Epidermal melanocyte (primary cell): ENCODE data around the gene BEX3.
"Not testable (repeated sequence)": the region's sequence is repeated elsewhere in the genome, so short reads cannot be mapped to it uniquely, and the experiment has no call there.

Experiments
- DNase-seq: peaks from one replicate; pipeline ENCODE4 v3.0.0; 2011; ENCODE audit warnings: low spot score; ENCODE audit not compliant: insufficient read length

BEX3 gene

DNA sequence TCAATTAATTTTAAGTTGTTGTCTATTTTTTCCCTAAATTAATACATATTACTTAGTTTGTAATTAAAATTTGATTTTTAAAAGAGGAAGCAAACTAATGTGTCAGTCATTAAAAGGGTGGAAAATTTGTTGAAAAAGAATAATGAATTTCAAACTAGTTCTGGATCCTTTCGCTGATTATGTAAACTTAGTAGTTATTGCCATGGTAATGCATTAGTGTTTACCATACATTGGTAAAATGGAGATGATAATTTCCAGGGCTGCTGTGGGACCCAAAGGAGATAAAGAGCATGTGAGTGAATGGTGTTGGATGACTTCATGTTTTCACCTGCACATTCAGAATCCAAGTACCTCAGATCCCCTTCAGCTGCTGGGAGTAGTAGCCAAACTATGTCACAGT is 6.5 kb downstream of the BEX3 start:
- no peak for DNase-seq

DNA sequence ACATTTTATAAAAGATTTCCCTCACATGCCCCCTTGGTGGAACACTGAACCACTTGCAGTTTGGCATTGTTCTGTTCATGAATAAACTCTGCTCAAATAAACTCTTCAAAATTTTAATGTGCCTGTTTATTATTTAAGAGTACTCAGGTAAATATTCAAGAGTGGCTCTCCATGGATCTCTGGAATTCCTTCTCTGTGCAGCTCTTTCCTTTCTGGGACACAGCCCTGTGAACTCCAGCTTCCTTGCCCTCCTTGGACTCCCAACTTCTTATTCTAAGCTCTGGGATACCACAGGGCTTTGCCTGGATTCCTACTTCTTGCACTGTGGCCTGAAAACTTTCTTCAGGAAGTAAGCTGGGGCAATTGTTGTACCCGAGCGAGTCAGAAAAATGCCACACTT is 8.3 kb downstream of the BEX3 start:
- DNase-seq: no peak

DNA sequence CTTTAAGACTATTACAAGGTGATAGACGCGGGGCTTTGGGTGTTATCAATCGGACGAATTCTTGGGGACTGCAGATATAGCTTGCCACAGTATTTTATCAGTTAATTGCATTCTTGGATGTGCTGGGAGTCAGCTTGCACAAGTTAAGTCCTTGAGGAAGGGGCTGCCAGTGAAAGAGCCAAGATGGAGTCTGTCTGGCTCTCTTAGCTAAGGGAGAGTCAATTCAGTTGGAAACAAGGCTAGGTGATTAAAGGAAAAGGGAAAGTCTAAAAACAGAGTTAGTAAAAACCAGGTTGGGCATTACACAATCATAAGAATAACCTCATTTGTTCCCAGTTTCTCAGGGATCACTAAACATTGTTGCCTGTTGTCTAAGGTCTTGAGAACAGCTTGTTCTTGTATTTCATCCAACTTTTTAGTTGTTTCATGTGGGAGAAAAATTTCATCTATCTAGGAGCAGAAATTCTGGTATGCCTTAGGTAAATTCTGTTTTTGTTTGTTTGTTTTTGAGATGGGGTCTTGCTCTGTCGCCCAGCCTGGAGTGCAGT is 9.0 kb downstream of the BEX3 start:
- not testable (repeated sequence) for DNase-seq

DNA sequence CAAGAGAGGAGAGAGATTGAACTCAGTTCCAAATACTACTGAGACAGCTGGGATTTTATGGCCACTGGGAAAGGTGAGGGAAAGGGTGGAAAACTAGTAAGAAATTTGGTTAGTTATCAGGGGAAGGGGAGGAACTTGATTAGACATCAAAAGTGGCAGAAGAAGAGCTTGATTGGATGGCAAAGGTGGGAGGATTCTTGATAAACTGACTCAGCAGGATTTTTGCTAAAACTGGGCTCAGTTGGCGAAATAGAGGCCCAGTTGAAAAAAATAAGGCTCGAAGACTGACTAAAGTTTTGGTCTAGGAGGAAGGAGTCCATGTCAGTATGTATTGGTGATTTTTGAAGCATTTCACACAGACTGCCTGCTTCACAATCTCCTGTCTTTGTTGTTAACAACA is 10.0 kb downstream of the BEX3 start:
- DNase-seq: no peak

DNA sequence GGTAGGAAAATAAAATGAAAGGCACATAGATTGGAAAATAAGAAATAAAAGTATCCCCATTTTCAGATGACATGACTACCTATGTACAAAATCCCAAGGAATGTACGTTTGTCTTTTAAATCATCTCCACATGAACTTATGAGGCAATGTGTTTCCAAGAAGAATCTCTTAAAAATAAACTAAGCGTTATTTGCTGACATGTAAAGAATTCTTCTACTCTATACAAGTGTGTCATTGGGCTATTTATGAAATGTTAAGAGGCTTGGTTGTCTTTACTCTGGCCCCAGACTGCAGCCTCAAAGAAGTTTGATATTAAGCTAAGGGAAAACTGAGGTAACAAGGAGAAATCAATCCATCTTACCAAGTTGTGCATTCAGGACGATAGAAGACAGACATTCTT is 17.1 kb downstream of the BEX3 start:
- DNase-seq: no peak

DNA sequence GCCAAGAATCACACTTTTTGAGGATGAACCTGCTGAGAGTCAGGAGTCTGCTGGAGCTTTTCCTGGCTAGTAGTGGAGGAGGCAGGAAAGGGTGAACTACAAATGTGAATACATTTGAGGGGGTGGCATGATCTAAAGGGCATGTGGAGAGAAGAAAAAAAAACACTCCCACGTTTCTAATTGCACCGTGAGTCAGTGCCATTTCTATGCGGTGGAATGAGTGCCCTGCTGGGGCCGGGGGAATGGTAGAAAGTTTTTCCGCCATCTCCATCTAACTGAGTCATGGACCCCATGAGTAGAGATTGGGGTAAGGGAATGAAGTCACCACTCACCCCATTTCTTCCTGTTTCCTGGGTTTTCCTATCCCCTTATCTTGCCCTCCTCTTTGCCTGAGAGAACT is 19.8 kb downstream of the BEX3 start:
- DNase-seq: no peak

DNA sequence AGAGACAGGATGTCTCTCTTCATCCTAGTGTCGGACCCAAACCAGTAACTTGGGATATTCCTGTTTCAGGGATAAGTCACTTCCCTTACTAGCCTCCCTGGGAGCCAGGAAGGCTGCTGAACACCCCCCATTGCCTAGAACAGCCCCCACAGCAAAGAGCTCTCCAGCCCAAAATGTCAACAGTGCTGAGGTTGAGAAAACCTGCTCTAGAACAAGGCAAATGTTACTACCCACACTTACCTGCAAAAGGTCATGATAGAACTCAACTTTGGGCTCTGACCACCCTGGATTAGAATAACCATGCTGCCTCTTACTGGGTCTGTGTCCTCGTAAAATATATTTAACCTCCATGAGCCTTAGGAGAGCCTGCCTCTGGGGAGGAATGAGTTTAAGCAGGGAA is 20.3 kb downstream of the BEX3 start:
- no peak for DNase-seq

DNA sequence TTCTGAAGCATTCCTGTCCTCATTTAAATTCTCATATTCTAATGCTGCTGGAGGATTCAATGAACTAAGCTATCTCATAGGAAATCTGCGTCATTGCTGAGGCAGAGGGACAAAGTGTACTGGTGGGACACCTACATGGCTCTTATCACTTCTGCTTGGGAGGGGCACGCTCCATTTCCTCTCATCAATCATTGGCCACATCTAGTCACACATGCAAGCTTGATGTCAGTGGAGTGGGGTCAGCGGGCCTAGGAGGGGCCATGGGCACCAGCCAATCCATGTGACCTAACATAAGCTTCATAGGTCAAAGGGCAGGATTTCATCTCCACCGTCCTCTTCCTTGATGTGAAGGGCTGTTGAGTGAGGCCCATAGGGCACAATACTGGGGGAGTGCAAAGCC is 21.4 kb downstream of the BEX3 start:
- no peak for DNase-seq

DNA sequence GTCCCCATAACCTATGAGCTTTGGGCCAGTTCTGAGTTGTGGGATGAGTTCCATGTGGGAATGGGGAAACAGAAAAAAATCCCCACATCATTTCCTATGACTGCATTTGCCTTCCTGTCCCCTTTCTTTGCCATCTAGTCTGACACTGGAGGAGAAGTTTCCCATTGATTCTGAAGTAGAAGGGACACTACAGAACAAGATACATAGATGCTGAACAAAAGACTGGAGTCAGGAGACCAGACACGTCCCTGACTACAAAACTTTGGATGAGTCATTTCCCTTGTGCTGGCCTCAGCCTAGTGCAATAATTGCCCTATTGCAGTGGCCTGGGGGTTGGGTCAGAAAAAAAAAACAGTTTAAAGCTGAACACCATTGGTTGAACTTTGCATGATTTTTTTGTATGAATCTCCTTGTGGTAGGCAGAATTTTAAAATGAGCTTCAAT is 22.1 kb downstream of the BEX3 start:
- no peak for DNase-seq

DNA sequence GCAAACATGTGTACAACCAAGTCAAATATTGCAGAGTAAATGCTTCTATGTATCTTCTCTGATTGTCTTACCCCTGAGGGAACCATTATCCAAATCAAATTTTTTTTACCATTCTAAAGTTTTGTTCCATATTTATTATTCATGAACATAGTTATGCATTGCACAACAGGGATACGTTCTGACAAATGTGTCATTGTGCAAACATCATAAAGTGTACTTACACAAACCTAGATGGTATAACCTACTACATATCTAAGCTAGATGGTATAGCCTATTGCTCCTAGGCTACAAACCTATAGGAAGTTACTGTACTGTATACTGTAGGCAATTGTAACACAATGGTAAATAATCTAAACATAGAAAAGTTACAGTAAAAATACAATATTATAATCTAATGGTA is 23.4 kb downstream of the BEX3 start:
- DNase-seq: no peak

DNA sequence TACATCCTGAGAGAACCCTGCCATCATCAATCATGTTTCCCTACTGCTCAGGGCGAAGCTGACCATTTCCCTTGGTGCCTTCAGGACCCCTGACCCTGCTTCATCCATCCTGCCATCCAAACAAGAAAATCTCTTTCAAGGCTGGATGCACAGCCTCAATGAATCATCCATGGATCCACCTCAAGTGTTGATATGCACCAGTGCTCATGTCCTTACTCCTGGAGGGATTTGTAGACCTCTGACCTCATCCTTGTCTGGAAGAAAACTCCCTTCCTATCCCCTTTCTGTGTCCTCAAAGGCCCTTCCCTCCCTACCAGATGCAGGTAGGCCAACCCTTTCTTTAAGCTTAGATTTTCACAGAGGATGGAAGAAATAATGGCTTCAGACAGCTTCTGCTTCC is 24.6 kb downstream of the BEX3 start:
- no peak for DNase-seq

DNA sequence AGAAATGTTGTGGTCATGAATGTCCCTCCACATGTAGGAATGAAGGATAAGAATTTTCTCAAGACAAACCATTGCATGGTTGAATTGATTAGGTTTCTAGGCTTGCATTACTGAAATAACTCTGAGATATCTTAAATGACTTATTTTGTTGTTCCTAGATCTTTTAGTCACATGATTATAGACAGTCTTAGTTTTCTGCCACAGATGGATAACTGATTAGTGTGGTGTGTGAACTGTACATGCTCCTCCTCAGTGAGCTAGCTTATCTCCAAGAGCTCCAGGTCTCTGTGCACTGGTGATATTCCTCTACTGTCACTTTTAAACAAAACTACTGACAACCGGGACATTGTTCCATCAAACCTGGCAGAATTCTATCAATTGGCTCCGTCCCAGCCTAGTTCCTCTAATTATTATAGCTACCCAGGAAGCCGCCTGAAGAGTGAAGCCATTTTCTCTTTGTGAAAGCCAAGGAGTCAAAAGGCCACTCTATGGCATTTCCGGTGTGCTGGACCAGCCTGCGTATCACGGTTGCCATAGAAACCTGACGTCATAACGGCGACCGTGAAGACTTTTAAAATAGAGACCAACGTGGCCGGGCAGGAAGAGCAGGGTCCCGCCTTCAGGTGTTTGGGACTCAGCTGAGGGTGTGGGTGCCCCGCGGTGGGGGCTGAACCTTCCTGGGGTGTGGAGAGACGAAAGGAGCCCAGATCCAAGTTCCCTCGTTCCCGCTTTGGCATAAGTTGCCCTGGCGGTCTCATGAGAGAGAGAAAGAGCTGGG is 28.1 kb downstream of the BEX3 start:
- peak; percentile 29 for DNase-seq

DNA sequence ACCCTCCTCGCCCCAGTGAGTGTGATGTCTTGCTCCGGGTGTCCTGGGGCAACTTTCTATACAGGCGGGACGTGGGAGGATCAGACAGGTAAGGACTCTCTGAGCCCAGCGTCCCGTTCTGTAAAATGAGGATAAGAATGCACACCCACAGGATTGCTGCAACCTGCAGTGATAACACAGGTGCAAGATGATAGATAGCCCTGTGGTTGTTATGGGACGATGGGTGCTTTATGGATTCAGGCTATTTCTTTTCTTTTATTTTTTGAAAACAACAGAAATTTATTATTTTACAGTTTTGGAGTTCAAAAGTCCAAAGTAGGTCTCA is 28.6 kb downstream of the BEX3 start:
- DNase-seq: no peak

DNA sequence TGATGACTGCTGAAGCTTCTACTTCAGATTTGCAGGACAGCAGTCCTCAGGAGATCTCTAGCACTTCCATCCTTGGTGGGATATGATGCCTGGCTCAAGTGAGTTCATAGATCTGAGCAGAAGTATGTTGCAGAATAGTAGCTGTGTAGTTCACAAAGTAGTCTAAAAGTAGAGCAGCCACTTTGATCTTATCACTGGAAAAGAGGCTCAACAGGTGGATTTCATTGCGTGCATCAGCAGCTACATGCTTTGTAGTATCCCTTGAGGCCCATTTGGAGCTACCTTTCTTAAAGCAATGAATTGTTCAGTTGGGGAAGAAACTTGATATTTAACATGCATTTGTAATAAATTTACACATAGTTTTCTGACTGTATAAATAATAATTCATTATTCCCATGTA is 29.9 kb downstream of the BEX3 start:
- no peak for DNase-seq

DNA sequence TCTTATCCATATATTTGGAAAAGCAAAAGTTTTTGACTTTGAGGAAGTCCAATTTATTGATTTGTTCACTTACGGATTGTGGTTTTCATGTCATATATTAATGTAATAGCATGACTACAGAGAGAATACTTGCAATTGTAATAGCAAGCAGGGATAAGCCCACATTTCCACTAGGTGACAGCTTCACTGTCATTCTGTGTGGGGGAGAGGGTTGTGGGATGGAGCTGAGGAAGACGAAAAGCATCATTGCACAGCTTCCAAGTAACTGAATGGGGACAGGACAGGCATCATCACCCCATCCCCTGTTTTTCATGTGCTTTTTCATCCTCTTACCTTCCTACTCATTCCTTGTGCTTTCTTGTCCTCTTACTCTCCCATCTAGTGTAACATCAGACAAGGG is 31.4 kb downstream of the BEX3 start:
- no peak for DNase-seq

DNA sequence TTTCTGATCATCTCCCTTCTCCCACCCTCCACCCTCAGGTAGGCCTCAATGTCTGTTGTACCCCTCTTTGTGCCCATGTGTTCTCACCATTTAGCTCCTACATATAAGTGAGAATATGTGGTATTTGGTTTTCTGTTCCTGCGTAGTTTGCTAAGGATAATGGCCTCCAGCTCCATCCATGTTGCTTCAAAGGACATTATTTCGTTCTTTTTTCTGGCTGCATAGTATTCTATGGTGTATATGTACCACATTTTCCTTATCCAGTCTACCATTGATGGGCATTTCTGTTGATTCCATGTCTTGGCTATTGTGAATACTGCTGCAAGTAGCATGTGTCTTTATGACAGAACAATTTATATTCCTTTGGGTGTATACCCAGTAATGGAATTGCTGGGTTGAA is 35.4 kb downstream of the BEX3 start:
- DNase-seq: not testable (repeated sequence)

DNA sequence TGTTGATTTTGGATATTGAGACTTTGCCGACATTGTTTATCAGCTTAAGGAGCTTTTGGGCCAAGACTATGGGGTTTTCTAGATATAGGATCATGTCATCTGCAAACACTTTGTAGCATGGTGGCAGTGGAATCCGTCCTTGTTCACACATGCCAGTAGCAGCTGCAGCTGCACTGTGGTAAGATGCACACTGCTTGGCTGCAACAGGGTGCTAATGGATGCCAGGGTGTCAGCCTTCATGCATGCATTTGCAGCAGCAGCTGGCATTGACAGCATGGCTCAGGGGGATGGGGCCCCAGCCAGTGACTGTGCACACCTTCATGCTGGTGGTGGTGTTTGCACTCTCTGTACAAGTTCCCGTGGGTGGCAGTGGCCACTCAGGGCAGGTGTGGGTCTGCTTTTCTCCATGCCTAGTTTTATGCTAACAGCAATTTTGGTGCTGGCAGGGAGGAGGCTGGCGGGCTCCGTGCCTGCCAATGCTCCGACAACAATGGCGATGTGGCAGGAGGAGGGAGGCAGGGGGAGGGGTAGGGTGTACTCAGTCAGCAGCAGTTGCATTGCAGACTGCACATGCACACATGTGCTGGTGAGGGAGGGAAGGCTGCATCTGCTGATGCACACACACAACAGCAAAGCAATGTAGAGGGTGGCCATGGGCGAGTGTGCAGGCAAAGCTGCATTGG is 37.5 kb downstream of the BEX3 start:
- DNase-seq: no peak

DNA sequence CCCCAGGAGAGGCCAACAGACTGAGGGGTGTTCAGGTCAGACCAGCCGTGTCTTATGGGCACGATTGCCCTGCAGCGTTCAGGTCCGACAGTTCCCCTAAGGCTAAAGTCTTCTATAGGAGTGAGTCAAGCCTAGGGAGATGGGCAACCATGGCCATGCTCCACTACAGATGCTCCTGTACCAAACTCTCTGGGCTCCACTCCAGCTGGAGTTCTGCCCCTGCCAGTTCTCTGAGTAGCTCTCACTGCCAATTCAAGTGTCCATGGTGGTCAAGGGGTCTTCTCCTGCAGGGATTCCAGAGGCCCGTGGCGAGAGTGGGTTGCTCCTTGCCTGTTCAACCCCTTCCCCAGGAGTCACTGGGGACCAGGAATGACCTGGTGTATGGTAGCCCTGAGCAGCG is 38.2 kb downstream of the BEX3 start:
- DNase-seq: no peak

DNA sequence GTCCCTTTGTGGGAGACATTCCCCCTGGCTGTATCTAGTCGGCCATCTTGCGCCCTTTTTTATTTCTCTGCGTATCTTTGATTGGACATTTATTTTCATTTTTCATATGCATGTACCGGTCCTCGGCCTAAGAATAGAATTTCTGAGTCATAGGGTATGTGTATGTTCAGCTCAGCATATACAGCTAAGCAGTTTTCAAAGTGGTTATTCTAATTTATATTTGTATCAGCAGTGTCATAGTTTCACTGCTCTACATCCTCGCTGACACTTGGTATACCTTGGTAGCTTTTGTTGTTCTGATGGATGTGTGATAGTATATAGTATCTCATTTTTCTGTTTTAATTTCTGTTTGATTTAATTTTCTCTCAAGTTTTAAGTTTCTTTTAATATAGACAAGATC is 38.7 kb downstream of the BEX3 start:
- no peak for DNase-seq

DNA sequence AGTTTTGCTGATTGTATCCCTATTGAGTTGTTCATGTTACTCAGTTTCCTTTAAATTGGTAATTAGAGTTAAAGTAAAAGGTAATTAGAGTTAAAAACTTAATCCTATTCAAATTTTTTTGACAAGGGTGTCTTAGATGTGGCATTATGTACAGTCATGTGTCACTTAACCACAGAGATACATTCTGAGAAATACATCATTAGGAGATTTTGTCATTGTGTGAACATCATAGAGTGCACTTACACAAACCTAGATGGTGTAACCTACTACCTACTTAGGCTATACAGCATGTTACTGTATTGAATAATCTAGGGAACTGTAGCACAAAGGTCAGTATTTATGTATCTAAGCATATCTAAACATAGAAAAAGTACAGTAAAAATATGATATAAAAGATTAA is 39.2 kb downstream of the BEX3 start:
- DNase-seq: no peak

DNA sequence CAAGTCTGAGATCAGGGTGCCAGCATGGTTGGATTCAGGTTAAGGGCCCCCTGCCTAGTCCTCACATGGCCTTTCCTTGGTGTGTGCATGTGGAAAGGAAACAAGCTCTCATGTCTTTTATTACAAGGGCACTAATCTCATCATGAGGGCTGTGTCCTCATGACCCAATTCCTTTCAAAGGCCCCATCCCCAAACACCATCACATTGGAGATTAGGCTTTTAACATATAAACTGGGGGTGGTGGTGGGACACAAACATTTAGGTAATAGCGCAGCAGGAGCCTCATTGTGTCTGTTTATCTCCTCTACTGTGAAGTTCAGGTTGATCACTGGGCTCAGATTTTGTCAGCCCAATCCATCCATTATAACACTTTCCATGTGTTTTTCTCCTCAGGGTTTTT is 41.0 kb downstream of the BEX3 start:
- DNase-seq: no peak

DNA sequence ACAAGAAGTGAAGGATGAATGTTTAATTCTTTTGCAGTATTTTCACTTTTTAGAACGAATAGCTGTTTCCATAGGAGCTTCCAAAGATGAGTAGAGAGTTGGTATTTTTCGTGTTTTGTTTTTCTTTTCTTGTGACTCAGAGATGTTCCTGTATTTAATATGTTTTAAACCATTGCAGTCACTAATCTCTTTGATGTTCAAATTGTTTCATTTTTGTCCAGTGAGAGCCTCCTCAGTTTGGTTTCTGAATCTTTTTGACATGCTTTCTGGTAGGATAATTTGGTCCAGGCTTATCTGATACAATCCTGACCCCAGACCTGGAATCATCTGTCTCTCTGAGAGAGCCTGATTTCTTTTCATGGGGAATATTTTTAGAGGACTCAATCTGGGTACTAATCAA is 41.6 kb downstream of the BEX3 start:
- DNase-seq: no peak

DNA sequence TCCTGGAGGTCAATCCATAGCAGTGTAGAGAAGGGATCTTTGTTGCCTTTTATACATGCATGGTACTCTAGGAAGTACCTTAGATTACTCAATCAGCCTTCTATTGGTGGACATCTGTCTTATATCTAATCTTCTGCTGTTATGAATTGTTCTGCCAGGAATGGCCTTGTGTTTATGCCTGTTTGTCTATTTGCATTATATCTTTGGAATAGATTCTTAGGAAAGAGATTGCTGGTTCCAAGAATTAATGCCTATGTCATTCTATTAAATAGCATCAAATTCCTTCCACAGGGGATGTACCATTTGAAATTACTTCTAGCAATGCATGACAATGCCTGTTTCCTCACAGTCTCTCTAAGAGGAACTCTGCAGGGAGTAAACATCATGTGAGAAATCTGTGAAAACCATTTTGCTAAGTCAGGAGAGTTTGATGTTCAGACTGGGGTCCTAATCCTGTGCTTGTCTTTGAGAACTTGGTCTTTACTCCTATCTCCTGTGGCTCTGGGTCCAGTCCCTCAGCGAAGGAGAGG is 42.5 kb downstream of the BEX3 start:
- no peak for DNase-seq
